T-helper 9 cell (primary cell): ENCODE data around the gene KIF26B.
"Not testable (repeated sequence)": the region's sequence is repeated elsewhere in the genome, so short reads cannot be mapped to it uniquely, and the experiment has no call there.

ENCODE experiments used
- DNase-seq: peaks from one replicate; pipeline ENCODE4 v3.0.0-alpha.2; 2020

Gene KIF26B

DNA sequence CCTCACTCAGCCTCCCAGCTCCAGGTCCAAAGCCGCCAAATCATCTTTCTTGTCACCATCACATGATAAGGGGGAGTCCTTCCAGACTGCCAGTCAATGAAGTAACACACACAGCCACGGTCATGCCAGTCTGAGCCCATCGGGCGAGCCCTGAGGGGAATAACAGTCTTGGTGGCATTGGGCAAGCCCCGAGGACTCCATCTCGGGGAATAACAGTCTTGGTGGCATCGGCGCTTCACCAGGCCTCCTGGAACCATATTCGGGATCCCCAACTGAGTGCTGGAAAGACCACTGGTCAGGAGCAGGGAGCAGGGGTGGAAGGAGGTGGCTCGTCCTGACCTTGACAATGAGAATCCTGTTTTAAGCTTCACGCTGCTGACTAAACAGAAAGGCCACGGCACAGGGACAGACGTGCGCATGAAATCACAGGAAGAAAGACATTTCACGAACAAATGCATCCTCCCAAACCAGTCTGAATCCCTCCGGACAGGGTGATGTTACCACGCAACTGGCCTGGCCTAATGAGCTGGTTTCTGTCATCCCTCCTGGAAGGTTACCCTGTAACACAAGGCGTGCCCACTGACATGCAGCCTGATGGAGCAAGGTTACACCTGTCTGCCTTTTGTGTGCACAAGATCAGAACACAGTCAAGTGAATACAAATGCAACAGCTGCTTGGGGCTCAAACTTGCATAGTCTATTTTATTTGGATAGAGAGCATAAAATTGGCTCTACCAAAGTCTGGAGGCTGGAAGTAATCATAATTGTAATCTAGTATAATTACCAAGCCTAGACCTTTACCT, 517.4 kb downstream of the KIF26B start:
- no peak for DNase-seq

DNA sequence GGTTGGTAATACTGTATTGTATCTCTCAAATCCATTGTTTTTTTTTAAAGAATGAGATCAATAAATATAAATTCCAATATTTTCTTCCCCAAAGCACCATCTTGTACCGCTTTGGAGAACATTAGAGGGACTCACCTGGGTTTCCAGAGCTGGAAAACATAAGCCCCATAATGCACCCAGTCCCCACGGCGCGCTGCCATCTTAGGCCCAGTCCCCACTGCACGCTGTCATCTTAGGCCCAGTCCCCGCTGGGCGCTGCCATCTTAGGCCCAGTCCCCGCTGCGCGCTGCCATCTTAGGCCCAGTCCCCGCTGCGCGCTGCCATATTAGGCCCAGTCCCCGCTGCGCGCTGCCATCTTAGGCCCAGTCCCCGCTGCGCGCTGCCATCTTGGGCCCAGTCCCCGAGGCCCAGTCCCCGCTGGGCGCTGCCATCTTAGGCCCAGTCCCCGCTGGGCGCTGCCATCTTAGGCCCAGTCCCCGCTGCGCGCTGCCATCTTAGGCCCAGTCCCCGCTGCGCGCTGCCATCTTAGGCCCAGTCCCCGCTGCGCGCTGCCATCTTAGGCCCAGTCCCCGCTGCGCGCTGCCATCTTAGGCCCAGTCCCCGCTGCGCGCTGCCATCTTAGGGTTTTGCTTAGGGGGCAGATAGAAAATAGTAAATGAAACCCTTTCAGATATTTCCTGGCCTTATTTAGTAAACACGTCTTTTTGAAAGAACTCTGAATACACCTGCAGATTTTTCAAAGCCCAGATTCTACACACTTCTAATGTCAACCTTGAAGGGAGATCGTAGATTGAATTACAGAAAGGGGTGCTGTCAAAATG, 518.3 kb downstream of the KIF26B start:
- not testable (repeated sequence) for DNase-seq

DNA sequence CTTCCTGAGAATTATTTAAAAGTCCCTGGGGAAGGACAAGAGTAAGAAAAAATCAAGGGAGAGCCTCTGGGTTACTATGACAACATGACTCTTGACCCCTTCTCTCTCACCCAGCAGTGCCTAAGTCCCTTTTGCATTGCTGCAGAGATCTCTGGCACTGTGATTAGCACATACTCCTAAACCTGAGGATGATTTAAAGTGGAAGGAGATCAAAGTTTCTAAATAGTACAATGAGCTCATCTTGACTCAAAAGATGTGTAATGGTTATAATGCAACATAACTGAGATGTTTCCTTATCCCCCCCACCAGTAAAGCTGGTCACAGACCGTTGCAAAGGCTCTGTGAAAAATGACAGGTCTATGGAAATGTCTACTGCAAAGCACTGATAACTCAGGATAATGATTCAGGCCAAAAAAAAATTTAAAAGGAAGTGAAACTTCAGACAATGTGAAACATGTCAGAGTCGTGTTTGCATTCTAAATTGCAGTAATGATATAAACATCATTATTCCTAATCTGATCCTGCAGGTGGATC, 519.2 kb downstream of the KIF26B start:
- no peak for DNase-seq

DNA sequence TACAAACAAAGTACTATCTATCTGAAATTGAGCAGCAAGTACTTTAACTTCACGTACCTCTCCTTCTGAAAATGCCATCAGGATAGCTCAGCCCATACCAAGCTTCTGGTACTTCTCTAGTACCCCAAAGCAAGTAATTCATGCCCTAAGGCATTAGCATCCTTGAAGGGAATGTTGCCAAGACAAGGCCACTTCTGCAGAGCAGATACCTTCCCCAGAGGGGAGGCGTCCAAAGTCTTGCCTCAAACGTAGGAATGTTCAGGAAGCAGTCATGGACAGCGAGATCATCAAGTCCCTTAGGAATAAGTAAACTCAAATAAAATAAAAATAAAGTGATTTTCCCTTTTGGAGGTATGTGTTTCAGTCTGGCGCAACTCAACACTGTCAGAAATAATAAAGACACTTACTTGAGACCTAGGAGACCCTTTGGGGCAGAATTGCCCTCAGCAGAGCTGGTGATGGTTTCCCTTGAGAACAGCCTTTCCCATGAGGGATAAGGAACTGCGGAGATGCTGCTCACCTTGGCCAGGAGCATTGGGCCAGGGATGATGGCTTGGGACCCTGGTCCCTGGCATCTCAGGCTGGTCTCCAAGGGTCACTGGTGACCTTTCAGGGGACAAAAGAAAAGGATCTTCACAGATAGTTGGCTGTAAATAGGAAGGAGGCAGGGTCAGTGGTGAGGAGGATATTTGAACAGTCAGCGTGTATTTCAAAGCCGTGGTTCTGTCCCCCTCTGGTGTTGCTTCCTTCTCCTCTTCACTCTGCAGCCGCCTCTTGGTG, 522.9 kb downstream of the KIF26B start:
- DNase-seq, result no peak

- no peak for DNase-seq
These were observed 524.2 kb downstream of the KIF26B start for GRCh38 chr1:245678860-245679411.

DNA sequence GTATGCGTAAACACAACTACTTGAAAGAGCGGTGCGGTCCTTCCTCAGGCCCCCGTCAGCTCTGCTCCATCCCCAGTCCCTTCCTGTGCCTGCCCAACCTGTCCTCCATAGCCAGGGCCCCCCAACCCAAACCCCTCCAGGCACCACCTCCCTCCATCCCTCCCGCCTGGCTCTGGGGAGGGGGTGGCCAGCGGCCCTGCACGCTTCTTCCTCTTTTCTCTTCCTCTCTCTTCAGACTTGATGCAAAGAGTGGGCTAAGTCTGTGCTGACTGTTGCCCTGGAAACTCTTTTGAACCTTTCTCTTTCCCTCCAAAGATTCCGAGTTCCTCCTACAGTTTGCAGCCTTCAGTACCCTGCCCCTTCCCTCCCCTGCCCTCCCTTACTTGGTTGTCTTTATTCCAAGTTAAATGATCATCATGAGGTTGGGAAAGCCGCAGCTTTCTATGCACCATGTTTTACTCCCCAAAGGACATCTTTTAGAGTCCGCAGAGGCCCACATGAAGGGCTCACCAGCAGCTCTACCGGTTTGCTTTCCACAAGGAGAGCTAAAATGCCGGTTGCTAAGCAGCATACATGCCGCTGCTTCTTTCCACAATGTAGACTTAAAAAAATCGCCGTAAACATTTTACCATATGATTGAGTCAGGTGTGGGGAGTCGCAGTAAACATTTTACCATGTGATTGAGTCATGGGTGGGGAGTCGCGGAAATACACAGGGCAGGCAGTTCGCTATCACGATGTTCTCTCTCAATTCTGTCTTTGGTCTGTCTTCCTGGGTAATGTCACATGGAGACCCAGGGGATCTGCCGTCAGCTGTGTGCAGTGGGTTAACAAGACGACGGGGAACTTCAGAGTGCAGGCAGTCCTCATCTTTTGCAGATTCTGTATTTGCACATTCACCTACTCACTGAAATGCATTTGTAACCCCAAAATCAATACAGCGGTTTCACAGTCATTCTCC, 525.3 kb downstream of the KIF26B start:
- no peak for DNase-seq

GRCh38 chr1:245682638-245683628, 528.1 kb downstream of the KIF26B start:
- DNase-seq, result no peak

DNA sequence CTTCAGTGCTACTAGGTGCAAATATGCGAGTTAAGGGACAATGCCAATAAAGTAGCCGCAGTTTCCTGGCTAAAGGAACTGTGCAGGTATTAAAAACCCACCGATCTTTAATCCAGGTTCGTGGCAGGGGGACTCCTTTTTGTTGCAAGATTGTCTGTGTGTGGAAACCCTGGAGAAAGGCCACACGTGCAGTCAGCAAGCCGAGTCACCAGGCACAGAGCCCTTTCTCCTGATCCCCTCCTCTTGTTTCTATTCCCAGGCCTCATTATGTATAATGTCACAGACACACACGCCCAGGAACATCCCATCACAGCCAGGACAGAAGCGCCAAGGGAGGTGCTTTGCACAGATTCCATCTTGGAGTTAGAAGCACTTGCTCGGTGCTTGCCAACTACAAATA, 528.9 kb downstream of the KIF26B start:
- no peak for DNase-seq

DNA sequence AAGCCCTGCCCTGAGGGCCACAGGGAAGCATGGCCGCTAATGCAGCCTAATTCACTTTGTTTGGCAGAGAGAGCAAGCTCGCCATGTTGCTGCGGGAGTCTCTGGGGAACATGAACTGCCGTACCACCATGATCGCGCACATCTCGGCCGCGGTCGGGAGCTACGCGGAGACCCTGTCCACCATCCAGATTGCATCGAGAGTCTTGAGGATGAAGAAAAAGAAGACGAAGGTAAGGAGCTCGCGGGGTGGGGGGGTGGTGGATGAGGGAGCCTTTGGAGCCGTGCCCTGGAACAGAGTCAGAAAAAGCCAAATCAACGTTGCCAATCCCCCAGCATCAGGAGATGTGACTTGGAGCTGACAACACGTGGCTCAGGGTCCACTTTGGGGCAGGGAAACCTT, 529.4 kb downstream of the KIF26B start:
- no peak for DNase-seq

DNA sequence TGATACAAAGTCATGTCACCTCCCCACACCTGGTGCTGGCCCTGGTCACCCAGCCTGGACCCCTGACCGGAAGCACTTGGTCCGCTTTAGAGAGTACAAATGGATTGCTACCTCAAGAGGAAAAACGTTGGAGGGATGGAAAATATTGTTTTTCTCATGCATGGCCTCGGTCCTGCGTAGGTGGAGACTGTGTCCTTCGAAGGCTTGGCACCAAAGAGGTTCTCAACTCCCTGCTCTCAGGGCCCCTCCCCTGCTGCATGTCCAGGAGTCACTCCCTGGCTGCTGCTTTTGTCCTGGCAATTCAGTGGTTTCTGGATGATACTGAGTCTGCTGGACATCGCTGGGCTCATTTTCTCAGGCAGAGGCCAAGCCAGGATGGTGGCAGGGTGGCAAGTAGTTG, 529.8 kb downstream of the KIF26B start:
- DNase-seq, result no peak

- no peak for DNase-seq
These were observed 530.5 kb downstream of the KIF26B start for GRCh38 chr1:245685111-245685810.

GRCh38 chr1:245686006-245686405, 531.2 kb downstream of the KIF26B start:
- no peak for DNase-seq

DNA sequence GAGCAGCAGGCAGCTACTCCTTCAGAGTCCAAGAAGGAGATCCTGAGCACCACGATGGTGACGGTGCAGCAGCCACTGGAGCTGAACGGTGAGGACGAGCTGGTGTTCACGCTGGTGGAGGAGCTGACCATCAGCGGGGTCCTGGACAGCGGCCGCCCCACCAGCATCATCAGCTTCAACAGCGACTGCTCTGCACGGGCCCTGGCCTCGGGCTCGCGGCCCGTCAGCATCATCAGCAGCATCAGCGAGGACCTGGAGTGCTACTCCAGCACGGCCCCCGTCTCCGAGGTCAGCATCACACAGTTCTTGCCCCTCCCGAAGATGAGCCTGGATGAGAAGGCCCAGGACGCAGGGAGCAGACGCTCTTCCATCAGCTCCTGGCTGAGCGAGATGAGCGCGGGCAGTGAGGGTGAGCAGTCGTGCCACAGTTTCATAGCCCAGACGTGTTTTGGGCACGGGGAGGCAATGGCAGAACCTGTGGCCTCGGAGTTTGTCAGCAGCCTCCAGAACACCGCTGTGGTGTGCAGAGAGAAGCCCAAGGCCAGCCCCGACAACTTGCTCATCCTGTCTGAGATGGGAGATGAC, 531.8 kb downstream of the KIF26B start:
- DNase-seq, result no peak

GRCh38 chr1:245687152-245687635, 532.4 kb downstream of the KIF26B start:
- DNase-seq, result no peak

- DNase-seq, result no peak
These were observed 533.1 kb downstream of the KIF26B start for GRCh38 chr1:245687636-245688535.

DNA sequence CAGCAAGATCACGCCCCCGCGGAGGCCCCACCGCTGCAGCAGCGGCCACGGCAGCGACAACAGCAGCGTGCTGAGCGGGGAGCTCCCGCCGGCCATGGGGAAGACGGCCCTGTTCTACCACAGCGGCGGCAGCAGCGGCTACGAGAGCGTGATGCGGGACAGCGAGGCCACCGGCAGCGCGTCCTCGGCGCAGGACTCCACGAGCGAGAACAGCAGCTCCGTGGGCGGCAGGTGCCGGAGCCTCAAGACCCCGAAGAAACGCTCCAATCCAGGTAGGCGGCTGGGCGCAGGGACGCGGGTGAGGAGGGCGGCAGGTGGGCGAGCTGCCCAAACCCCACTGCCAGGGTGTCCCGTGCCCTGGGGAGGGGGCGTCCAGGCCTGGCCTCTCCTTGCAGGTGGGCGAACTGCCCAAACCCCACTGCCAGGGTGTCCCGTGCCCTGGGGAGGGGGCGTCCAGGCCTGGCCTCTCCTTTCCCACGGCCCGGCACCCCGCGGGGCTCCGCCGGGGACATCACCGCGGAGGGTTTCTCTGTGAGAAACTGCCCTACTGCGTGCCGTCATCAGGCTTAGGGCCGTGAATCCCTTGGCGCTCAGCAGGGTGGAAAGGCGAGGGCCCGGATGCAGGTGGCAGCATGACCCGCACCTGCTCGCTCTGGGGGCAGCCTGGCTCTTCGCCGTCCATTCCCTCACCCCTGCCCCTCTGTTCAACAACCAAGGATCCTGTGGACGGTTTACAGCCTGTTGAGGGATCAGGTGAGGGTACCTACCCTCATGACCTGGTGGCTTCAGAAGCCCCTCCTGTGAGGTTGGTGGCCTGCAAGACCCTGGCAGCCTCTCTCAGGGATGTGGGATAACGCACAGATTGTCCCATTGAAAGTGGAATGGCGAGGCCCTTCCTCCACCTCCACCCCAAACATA, 534.0 kb downstream of the KIF26B start:
- DNase-seq, result no peak
